GM21737 (cell line): ENCODE measurements around the gene MAP4.
"Not testable (repeated sequence)": the region's sequence is repeated elsewhere in the genome, so short reads cannot be mapped to it uniquely, and the experiment has no call there.

Experiments used
- ATAC-seq: cut with Tn5 transposase; IDR thresholded peaks from one replicate; pipeline ENCODE4 v1.9.1; 2021; ENCODE audit warnings: mild to moderate bottlenecking, moderate library complexity; ENCODE audit not compliant: unreplicated experiment

Gene MAP4, protein sequence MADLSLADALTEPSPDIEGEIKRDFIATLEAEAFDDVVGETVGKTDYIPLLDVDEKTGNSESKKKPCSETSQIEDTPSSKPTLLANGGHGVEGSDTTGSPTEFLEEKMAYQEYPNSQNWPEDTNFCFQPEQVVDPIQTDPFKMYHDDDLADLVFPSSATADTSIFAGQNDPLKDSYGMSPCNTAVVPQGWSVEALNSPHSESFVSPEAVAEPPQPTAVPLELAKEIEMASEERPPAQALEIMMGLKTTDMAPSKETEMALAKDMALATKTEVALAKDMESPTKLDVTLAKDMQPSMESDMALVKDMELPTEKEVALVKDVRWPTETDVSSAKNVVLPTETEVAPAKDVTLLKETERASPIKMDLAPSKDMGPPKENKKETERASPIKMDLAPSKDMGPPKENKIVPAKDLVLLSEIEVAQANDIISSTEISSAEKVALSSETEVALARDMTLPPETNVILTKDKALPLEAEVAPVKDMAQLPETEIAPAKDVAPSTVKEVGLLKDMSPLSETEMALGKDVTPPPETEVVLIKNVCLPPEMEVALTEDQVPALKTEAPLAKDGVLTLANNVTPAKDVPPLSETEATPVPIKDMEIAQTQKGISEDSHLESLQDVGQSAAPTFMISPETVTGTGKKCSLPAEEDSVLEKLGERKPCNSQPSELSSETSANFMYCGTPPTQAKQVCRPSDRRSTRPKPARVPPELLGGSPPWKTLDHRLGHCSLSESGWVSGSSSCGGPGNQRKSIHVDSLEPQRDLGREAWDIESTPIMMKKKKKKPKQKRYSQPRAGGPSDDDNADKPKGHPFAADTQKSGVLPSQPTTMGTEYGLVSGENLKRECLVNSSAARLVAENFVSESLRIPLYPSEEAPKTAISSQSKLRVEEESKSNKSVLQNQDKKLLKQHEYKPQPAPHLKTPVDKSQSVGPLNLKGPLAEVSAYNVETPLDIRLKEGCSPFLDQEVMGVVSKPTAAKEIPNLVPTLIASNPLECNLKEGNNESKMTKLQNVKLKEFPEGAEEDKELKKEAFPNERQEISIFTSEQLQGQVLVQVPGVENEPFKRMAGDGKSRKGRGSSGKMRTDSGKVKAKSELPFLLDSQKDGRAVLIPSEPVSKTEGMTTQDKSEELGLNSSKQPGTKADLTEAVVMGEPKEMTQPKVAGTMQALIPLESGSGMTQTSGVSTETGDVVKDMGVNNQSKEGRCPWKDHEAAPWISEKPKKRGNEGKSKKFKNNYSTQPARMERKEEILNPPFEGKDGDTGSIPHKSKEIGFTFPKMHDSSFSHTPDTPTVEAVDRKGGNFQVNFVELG (N-terminal part only)

DNA sequence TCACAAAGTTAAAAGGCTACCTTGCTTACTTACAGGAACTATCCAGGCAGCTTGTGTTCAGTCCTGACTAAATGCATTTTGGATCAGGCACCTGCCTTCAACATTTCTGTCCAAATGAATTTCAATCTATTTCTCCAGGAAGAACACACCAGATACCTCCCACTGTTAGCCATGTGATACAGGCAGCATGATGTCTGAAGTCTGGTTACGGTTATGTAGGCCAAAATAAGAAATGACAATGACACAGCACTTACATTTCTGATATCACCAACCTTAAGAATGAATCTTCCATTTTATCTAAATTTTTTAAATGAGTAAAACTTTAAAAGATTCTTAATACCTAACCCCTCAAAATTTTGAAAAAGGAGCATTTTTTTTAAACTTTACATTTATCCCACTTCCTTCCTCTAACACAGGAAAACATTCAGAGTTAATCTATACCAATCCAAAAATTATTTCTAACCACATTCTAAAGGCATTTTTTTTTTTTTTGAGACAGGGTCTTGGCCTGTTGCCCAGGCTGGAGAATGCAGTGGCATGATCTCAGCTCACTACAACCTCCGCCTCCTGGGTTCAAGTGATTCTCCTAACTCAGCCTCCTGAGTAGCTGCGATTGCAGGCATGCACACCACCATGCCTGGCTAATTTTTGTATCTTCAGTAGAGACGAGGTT lies at the start of gene MAP4:
Gene MAP4 (minus strand): TSS at position 116 of the 673 bp plus-strand sequence. CDS start 17,556 bp downstream, outside the sequence.
- no peak for ATAC-seq

DNA sequence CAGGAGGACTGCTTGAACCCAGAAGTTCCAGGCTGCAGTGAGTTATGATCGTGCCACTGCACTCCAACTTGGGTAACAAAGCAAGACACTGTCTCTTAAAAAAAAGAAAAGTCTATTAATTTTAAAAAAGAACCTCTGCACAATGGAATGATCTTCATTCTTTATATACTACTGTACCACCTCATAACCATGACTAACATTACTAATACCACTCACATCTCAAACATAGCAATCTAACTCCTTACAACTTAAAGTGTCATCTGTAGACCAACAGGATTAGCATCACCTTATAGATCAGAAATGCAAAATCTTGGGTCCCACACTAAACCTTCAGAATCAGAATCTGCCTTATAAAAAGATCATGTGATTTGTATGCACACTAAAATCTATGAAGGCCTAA lies 48.8 kb upstream of the MAP4 start:
- no peak for ATAC-seq

DNA sequence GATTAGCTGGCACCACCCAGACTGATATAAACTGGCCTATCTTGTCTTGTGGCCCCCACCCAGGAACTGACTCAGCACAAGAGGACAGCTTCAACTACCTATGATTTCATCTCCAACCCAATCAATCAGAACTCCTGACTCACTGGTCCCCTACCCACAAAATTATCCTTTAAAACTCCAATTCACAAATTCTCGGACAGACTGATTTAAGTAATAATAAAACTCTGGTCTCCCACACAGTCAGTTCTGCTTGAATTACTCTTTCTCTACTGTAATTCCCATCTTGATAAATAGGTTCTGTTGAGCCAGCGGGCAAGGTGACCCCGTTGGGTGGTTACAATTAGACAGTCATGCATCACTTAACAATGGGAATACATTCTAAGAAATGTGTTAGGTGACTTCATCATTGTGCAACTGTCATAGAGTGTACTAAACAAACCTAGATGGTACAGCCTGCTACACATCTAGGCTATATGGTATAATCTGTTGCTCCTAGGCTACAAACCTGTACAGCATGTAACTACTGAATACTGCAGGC lies 48.1 kb upstream of the MAP4 start:
- no peak for ATAC-seq

DNA sequence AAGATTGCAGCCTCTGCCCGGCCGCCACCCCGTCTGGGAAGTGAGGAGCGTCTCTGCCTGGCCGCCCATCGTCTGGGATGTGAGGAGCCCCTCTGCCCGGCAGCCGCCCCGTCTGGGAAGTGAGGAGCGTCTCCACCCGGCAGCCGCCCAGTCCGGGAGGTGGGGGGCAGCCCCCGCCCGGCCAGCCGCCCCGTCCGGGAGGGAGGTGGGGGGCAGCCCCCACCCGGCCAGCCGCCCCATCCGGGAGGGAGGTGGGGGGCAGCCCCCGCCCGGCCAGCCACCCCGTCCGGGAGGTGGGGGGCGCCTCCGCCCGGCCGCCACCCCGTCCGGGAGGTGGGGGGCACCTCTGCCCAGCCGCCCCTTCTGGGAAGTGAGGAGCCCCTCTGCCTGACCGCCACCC lies 45.4 kb upstream of the MAP4 start:
- ATAC-seq = not testable (repeated sequence)

DNA sequence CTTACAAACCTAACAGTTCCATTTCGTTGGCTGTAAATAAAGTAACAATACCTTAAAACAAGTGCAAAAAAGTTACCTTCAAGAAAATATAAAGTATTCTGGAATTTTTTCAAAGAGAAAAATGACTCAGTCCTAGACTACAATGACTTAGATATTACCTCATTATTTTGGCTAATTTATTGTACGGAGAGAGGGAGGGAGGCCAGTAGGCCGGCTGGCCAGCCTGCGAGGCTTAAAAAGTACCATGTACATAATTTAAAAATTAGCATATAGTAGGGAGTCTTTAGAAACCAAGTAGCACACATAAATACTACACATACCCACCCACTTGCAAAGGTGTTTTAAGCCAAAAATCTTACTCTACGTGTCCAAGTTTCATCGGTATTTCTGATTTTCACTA lies 41.9 kb upstream of the MAP4 start:
- no peak for ATAC-seq

DNA sequence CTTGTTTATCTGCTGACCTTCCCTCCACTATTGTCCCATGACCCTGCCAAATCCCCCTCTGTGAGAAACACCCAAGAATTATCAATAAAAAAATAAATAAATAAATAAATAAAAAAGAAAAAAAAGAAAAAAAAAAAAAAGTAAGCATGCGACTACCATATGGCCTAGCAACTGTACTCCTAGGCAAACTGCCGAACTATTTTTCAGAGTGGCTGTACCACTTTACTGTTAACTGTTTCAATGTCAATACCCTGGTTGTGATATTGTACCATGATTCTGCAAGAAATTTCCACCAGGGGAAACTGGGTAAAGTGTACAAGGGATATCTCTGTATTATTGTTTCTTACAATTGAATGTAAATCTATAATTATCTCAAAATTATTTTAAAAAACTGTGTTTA lies 41.3 kb upstream of the MAP4 start:
- ATAC-seq = no peak

DNA sequence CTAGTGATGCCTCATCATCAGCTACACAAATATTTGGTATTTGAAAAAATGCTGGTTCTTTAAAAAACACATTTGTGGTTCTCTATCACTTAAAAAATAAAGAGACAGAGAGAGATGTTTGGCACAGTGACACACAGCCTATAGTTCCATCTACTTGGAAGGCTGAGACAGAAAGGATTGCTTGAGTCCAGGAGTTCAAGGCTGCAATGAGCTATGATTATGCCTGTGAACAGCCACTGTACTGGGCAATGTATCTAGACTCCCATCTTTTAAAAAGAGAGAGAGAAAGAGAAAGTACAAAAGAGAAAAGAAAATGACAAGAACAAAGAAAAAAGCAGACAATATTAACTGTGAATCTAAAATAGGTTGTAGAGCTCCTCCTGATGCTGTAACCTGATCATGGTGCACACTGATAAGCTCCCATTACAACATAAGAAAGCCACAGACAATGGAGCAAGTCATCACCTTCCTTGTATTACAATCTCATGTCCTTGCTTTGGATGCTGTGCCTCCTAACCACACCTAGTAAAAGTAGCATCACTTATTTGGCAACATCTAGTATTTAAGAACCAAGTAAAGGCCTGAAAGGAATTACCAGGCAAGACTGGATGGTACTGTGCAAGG lies 31.7 kb upstream of the MAP4 start:
- ATAC-seq = no peak

DNA sequence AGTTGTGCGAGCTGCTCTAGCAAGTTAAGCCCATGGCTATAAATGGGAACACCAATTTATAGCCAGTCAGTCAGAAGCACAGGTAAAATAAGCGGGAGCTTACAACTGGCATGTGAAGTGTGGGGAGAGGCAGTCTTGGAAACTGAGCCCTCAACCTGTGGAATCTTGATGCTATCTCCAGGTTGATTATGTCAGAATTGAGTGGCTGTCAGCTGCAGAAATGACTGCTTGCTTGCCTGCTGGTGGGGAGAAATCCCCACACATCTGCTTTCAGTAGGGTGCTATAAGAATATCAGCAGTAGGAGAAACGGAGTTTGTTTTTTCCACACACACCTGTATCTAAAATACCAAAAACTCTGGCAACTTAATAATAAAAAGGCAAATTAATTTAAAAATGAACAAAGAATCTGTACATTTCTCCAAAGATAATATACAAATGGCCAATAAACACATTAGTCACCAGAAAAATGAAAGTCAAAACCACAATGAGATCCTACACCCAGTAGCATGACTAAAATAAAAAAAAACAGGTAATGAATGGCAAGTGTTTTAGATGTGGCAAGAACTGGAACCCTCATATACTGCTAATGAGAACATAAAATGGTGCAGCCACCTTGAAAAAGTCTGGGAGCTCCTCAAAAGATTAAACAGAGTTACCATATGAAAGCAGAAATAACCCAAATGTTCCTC lies 26.0 kb upstream of the MAP4 start:
- ATAC-seq = no peak

DNA sequence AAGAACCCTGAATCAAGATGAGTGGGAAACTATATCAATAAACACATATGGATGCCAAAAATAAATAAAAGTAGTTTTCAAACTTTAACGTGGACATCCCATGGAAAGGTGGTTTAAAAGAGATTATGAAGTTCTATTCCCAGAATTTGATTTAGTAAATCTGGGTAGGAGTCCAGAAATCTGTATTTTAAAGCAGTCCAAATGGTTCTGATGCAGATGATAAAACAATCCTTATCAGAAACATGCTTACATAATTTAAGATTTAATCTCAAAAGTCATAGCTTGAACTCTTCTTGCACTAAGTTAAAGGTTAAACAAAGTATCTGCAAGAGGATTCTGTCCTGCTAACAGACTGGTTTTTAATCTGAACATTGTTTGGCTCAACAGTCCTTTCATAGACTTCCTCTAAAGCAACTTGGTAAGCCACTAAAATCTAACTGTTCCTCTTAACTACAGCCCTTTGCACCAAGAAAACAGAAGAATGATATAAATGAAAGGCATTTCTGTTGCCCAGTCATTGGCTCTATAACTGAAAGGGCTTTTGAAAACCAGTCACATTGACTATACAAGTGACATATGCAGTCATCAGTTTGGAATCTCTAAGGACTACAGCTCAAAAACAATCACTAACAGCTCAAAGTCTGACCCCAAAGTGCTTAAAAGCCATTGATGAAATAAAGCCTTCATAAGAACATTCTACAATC lies 23.4 kb upstream of the MAP4 start:
- no peak for ATAC-seq

DNA sequence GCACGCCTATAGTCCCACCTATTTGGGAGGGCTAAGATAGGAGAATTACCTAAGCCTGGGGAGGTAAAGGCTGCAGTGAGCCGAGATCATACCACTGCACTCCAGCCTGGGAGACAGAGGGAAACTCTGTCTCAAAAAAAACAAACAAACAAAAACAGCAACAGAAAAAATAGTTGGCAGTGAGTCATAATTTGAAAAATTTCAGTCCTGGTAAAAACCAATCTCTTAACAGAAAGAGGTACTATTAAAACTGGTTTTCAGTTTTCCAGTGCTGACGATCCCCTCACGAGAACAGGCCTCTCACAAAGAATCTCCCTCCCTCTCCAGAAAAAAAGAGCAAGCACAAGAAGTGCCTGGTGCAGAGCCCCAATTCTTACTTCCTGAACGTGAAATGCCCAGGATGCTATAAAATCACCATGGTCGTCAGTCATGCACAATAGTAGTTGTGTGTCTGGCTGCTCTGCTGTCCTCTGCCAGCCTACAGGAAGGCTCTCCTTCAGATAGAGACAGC lies 22.8 kb upstream of the MAP4 start:
- ATAC-seq = no peak

DNA sequence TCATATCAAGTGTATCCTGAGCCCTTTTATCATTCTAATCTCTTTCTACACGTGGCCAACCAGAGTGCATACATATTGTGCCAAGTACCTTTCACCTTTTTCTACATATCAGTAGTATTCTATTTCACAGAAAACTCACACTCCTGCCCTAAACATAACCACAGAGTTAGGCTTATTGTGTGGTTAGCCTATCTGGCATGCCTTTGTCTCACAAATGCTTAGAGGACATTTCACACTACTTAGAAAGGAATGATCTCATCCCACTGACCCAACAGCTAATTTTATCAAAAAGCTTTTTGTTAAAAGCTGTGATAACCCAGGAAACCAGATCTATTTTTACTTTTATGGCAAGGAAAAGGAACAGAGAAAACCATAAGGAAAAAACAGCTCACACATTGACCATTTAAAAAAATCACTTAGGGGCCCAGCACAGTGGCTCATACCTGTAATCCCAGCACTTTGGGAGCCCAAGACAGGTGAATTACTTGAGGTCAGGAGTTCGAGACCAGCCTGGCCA lies 17.8 kb upstream of the MAP4 start:
- no peak for ATAC-seq

DNA sequence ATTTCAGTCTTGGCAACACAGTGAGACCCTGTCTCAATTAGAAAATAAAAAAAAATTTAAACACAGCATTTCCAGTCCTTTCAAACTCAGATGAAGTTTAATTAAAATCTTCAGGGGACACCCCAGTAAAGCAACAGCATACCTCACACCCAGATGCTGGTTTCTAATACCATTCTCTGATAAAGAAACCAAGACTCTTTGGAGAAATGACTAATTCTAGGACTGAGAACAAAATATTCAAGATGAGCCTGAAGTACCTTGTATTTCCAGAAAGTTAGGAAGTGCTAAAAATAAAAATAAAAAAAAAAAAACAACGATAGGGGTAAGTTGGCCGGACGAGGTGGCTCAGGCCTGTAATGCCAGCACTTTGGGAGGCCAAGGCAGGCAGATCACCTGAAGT lies 14.0 kb upstream of the MAP4 start:
- ATAC-seq = no peak

DNA sequence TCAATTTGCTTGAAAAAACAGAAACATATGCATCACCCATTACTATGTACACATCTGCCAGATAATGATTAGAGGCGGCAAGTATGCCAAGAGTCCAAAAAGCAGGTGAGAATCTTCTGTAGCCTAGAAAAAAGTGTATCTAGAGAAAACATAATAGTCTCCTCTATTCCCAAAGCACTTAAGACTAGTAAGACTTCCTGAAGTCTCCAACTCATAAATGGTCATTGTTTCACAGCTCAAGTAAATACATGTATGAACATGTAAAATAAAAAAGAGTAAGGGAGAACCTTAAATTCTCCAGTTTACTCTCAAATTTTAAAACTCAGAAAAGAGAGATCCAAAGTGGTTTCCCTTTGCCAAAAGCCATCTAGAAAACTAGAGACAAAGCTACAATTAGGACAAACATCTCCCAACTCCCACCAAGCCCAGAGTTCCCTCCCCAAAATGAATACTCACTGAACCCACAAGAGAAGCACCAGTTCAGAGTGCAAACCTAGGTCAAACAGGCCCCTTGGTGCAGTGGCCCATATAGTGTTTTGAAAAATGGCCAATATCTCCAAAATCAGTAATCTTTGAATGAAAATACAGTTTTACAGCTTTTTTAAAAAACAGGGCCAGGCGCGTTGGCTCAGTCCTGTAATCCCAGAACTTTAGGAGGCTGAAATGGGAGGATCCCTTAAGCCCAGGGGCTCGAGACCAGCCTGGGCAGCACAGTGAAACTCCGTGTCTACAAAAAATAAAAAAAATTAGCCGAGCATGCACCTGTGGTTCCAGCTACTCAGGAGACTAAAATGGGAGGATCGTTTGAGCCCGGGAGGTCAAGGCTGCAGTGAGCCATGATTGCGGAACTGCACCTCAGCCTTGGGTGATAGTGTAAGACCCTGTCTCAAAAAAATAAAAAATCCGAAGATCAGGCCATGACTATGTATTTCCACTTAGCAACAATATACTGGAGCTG lies 11.0 kb upstream of the MAP4 start:
- no peak for ATAC-seq

DNA sequence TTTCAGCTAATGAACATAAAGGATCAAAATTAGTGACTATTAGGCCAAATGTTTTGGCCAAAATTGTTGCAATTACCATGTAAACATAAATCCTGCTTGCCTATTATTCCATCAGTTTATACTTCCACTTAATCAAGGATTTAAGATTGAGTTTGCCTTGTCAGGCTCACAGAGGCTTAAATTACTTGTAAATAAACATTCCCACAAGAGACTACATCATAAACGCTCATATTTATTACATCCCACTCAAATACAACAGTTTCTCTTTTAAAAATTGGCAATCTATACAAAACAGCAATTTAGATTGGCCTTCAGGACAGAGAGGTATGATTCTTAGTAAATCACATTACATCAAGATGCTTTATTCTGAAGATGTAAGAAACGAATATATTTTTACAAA lies 9.9 kb upstream of the MAP4 start:
- ATAC-seq = no peak

DNA sequence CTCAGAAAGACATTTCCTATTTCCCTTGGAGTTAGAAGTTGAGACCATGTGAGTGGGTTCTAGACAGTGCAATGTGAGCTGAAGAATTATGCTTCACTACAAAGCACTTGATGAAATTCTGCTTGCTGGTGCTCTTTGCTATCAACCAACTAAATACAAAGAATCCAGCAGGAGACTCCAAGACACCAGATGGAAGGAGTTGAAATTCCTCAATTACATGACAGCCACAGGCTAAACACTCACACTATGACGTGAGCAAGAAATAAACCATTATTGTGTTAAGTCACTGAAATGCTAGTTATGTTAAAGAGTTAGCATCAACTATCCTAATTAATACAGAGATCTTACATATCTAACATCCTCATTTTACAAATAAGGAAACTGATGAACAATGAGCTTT lies 8.2 kb upstream of the MAP4 start:
- no peak for ATAC-seq

DNA sequence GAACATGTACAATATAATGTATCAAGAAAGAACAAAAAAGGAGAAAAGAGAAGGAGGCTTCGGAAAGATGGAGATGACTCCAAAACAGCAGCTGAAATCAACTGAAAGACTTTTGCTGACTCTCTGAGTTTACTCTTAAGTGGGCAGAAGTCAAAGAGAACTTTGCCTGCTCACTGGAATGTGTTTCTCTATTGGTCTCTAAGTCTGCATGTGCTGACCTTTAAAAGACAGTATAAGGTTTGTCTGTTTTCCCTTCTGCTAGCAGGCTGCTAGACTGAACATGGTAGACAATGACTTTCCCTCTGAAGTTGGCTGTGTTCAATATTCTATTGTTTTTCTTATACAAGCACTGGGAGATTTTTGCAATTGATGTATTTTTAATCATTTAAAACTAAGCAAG lies 7.2 kb upstream of the MAP4 start:
- ATAC-seq = no peak

DNA sequence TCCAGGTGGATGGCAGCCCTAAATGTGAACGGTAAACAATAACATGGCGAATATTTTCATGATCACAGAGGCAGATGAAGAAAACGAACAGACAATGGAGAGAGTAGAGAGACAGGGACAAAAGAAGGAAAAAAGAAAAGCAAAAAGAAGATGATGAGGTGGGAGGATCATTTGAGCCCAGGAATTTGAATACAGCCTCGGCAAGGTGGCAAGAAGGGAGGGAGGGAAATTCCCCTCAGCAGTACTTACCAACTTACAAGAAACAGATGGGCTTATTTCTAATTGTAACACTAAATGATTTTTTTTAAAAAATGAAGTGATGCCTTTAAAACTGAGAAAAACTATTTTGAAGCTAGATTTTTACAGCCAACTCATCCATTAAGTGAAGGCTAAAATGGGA lies 6.0 kb upstream of the MAP4 start:
- ATAC-seq = no peak
